HG02973 (cell line): ENCODE measurements around the gene GOLGA6D.
"Not testable (repeated sequence)": the region's sequence is repeated elsewhere in the genome, so short reads cannot be mapped to it uniquely, and the experiment has no call there.

ENCODE experiments used
- ATAC-seq: cut with Tn5 transposase; IDR thresholded peaks from one replicate; pipeline ENCODE4 v1.9.1; 2021; ENCODE audit warnings: moderate library complexity; ENCODE audit not compliant: unreplicated experiment

Gene GOLGA6D, protein sequence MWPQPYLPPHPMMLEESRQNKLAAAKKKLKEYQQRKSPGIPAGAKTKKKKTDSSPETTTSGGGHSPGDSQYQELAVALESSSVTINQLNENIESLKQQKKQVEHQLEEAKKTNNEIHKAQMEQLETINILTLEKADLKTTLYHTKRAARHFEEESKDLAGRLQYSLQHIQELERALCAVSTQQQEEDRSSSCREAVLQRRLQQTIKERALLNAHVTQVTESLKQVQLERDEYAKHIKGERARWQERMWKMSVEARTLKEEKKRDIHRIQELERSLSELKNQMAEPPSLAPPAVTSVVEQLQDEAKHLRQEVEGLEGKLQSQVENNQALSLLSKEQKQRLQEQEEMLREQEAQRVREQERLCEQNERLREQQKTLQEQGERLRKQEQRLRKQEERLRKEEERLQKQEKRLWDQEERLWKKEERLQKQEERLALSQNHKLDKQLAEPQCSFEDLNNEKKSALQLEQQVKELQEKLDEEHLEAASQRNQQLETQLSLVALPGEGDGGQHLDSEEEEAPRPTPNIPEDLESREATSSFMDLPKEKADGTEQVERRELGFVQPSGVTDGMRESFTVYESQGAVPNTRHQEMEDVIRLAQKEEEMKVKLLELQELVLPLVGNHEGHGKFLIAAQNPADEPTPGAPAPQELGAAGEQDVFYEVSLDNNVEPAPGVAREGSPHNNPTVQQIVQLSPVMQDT

DNA sequence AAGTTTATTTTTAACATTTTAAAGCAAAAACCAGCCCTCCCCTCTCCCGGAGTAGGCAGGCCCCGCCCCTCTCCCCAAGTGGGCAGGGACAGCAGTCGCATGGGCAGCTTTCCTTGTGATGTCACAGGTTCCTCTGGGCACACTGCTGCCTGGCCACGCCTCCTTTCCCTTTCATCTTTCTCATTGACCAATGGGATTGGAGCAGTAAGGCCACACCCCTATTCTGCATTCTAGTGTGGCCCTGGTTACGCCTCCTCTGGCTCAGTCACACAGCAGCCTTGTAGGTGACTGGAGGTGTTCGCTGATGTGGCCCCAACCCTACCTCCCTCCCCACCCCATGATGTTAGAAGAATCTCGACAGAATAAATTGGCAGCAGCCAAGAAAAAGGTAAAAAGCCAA is at the start of gene GOLGA6D:
Gene GOLGA6D, plus strand, starts transcription at position 264 of the 400 bp plus-strand sequence. Its CDS starts 41 bp downstream, at position 305.
- not testable (repeated sequence) for ATAC-seq

DNA sequence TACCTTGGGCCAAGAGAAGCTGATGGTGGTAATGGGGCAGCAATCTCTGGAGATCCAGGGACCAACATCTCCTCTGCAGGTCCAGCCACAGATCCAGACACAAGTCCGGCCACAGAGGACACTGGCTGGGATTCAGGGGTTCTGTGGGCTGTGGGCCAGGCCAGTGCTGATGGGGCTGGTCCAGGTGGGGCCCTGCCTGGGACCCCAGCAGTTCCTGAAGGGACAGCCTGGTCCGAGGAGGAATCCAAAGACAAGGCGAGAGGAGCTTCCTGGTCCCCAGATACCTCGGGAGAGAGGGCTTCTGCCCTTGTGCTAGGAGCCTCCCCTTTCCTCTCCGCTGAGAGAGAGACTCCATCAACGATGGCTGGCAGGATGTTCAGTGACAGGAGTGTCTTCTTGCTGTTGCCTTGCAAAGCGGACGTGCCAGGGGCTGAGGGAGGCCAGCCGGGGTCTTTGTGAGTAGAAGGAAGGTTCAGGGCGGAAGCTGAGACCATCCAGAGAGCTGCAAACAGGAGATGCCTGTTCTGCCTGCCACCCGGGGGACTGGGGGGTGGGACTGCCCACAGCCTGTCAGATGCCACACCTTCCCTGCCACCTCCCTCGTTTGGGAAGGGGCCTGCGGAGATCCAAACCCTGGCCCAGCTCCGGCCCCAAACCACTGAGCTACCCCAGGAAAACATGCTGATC is 49.0 kb upstream of the GOLGA6D start:
- no peak for ATAC-seq

DNA sequence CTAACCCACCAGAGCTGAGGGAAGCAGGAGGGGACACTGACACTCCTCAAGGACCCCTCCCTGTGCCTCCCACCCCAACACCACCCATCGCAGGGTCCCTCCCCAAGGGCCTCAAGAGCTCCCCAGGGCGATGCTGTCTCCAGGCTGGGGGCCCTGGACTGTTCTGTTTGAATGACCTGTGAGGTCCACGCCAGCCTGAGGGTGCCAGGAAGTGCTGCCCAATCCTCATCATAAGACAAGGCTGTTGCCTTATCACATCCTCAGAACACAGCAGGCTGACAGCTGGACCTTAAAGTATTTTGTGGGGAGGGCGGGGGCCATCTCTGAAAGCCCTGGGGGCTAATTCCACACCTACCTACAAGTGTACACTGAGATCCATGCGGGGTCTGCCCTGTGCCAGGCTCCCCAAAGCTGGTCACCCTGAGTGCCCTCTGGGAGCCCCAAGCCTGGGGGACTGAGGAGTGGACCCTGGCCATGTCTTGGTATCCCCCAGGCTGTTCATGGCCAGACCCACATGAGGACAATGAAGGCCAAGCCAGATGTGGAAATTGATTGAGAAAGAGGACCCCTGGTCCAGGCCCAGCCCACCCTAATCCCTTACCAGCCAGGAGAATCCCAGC is 48.3 kb upstream of the GOLGA6D start:
- ATAC-seq, result no peak

DNA sequence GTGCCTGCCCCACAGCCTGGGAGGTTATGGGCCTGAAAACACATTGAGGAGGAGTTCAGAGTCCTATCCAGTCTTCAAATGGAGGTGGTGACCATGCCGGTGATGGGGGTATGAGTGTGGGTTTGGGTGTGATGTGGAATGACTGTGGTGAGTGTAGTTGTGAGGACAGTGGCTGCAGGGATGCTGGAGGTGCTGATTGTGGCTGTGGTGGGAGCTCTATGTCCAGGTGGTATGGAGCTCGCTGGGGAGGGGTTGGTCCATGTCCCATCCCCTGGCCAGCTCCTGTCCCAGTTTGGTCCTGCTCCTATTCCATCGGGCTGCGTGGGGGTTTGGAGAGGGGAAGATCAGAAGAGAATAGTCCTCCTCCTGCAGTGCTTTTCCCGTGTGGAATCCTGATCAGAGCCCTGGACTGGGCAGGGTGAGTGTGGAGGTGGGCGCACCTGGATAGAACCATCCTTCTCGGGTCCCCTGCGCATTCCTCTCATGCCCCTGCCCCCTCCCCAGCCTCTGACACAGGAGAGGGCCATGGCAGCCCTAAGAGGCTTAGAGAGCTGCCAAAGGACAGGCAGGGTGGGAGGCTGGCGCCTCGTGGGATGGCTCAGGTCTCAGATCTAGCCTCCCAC is 47.5 kb upstream of the GOLGA6D start:
- no peak for ATAC-seq

DNA sequence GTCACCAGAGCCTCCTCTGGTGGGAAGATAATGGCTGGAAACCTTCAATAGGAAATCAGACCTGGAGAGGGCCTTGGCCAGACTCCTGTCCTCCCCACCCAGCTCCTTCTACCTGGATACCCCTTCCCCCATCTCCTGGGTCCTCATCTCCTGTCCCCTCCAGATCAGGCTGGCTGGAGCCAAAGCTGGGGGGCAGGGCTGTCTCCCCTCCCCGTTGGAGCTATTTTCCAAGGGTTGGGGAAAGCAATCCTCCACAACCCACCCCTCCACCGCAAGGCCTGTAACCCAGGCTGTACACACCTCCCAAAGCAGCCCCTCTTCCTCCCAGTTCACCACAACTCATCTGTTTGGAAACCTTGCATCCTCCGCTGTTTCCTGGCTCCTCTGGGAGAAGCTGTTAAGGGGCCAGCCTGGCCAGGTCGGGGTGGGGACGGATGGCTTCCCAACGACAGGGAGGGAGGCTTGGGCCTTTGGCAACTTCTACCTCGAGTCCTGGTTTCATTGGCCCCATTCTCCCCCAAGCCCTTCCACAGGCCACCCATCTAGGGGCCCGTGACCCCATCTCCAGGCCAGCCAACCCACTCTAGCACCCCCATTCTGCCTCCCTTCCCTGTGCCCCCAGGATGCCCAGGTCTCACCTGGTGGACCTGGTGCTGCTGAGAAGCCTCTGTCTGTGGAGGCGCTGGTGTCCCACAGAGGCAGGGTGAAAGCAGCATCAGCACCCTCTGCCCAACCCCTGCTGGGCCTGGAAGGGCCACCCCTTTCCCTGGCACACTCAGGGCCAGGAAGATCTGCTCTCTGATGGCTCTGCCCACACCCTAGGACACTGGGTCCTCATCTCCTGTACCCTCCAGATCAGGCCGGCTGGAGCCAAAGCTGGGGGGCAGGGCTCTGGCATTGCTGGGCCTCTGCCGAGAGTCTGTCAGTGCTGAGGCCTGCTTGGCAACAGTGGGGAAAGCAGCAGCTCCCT is 46.6 kb upstream of the GOLGA6D start:
- no peak for ATAC-seq

DNA sequence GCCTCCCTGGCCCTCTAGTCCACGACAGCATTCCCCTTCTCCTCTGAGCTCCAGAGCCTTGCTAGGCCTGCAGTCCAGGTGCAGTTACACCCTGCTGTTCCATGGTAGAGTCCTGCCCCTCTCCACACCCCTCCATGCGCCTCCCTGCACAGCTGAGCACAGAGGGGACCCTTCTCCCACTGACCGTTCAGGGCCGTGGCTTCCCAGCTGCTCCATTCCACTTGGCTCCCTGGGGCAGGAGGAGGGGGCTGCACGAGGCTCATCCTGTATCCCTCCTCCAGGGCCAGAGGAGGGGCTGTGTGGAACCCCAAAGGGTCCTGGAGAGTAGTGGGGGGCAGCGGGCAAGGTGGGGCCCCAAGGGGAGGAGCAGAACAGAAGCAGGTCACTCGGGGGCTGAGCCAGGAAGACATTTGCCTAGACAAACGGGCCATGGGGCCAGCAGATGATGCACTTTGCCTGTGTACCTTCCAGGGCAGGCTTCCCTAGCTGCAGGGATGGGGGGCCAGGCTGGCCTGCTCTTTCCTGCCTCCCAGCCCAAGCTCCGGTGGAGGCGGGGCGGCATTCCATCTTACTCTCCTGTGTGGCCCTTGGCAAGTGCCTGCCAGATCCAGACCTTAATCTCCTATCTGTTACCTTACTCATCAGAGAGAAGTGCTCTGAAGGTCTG is 45.2 kb upstream of the GOLGA6D start:
- ATAC-seq, result no peak

DNA sequence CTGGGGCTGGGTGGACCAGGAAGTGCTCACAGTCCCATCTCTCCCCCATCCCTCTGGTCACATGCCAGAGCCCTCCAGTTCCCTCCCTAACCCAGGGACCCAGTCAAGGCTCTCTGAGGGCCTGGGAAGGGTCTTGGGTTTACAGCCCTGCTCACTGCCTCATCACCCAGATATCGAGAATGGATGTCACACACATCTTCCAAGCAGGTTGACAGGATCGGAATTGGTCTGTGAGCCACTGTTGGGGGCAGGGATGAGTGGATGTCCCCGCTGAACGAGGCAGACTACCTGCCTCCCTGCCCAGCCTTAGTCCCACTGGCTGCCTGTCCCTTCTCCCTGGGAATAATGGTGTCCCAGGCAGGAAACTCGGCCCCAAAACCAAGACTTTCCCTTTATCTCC is 44.5 kb upstream of the GOLGA6D start:
- ATAC-seq, result no peak

DNA sequence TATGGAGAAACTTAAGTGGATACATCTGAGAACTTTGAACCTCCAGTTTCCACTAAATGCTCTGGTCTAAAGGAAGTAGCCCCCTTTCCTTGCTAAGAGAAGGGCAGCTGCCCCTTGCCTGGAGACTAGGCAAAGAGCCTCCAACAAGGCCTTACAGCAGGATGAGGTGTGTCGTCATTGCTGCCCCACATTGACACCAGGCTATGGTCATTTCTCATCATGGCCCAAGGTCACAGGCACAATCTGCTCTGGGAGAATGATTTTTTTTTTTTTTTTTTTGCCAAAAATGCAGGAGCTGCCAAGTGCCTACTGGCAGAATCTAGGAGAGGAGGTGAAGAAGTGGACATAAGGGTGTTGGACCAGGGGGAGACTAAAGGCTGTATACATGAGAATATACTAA is 36.9 kb upstream of the GOLGA6D start:
- ATAC-seq, result not testable (repeated sequence)

DNA sequence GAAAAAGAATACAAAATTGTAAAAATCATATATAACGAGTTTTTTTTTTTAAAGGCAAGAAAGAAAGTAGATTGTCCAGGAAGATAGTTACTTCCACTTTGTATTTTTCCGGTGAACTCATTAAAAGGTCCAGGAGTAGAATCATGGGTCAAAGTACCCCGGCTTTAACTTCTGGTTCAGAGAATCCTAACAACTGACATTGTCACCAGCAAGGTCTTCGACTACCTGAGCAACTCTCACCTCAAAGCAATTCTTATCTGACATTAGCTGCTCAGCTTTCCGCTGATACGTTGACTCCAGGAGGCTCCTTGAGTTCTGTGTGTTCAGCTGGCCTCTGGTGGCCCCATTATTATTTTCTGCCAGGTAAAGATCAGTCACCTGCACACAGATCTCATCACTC is 33.6 kb upstream of the GOLGA6D start:
- not testable (repeated sequence) for ATAC-seq

DNA sequence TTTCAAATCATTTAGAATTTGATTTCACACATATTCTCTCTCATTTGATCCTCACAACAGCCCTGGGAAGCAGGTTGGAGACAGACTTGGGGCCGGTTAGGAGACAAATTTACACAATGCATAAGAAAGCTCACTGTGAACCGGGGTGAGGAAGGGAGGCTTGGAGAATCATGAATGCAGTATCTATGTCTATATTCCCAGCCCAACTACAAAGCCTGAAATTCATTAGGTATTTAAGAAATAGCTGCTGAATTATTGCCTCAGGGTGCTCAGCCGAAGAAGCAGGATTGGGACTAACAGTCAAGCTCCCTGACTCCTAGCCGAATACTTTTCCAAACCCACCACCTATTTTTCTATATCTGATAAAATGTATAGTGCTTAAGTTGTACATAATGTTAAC is 32.9 kb upstream of the GOLGA6D start:
- ATAC-seq, result no peak

DNA sequence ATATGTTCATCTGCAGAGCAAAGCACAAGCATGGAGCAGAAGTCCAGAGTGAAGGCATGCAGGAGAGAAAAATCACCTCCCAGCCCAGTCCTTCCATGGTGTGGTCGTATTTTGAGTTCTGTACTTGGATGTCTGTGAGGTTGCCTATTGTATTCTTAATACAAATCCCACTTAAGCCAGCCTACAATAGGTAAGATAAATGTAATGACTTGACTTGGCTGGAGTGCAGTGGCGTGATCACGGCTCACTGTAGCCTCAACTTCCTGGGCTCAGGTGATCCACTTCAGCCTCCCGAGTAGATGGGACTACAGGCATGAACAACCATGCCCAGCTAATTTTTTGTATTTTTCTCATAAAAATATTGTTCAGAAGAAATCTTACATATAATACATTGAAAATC is 31.3 kb upstream of the GOLGA6D start:
- ATAC-seq, result not testable (repeated sequence)

DNA sequence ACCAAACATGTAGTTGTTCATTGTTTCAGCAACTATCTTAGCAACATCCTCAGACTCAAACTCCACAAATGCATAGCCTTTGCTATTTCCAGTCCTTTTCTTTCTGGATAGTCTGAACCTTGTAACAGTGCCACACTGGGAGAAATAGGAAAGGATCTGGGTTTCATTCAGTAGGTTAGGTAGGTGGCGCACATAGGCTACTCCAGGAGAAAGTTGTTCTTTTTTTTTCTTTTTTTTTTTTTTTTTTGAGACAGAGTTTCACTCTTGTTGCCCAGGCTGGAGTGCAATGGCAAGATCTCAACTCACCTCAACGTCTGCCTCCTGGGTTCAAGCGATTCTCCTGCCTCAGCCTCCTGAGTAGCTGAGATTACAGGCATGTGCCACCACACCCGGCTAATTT is 30.4 kb upstream of the GOLGA6D start:
- ATAC-seq, result not testable (repeated sequence)

DNA sequence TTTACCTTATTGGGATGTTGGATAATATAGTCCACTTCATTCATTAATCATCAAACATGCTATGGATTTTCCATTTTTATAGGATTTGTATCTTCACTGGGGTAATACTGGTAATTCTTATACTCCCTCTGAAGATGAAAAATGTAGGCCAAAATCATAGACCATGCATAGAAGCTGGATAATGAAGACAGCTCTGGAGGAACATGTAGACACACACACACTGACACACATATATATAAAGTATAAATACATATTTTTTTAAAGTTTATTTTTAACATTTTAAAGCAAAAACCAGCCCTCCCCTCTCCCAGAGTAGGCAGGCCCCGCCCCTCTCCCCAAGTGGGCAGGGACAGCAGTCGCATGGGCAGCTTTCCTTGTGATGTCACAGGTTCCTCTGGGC is 24.6 kb upstream of the GOLGA6D start, which contains the start of gene GOLGA6C:
Gene GOLGA6C, plus strand, starts transcription at position 301 of the 400 bp plus-strand sequence. CDS start 265 bp downstream, outside the sequence.
- not testable (repeated sequence) for ATAC-seq

DNA sequence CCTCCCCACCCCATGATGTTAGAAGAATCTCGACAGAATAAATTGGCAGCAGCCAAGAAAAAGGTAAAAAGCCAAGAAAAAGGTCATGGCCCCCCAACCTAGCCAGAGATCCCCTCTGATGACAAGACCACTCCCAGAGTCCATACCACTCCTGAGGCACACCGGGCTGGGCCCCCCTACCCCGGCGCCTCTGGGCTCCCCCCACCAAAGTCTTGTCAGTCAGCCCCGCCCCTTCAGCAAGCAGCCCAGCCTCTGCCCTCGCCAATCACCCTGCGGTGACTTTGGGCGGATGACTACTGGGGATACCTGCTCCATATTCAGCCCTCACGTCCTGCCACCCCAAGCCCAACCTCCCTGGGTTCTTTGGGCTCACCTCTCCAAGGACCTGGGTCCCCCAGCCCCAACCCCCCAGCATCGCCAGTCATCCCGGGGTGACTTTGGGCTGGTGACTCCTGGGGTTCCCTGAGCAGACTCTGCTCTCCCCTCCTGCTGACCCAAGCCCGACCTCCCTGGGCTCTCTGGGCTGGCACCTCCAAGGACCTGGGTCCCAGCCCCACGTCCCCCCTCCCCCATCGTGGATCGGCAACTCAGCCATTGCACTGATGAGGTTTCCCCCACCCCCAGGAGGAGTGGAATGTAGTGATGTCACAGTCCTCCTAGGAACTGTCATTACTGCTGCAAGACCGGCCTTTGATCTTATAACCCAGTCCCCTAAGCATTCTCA is 23.9 kb upstream of the GOLGA6D start:
- not testable (repeated sequence) for ATAC-seq

DNA sequence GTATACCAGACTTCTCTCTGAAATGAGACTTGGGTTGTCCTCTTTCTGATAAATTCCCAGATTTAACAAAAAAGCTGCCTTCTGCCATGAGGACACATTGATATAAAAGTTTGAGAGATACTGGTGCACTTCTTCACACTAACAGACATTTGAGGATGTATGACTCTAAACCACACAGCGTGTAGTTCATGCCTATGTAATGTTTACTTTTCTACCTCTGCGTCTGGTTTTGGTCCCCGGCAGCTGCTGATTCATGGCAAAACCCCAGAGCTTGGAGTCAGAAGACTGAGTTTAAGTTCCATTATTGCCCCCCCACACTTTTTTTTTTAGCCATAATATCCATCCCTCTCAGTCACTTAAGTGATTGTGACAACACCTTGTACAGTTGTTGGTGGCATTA is 22.8 kb upstream of the GOLGA6D start:
- not testable (repeated sequence) for ATAC-seq

DNA sequence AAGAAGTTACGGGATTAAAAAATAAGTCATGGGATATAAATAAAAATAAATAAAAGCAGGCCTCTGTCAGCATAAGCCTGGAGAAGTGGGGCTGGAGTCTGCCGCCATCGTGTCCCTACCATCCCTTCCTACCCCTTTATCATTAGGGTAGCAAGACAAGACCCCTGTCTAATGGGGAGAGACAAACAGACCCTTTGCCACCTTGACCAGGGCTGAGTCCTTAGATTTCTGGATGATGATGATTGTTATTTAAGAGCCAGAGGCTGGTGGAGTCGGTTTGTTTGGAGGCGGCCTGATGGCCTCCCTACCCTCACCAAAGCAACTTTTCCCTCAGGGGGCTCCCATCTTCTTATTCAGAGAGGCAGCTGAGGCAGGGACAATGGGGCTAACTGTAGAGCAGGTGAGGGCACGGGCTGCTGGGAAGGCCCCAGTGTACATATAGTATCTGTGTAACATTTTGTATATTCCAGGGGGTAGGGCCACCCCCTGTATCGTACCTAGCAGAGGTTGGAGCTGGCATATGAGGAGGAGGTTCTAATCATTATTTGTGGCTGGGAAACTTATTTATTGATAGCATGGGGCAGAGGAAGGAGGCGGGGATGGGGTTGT is 8.8 kb upstream of the GOLGA6D start:
- not testable (repeated sequence) for ATAC-seq

DNA sequence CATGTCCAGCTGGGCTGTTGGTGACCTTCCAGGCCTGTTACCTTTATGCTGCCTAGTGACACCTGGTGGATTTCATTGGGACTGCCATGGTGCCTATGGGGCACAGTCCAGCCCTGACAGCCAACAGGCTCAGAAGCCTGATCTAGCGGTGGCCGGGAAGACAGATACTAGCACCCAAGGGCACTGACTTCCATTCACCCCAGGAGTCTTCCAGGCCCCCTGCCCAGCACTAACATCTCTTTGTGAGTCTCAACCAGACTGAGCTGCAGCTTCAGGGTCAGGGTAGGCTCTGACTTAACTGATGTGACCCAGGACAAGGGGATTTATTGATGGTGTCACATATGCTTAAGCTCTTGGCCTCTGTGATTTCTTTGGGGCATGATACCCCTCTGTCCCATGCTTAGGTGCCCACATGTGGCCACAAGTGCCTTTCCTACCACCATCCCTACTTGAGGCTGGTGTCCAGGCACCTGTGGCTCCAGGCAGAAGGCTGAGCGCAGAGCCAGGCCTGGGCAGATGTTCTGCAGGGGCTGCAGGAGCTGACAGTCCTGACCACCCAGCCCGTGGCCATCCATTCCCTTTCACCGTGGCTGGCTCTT is 8.0 kb upstream of the GOLGA6D start:
- ATAC-seq, result not testable (repeated sequence)
